Dedifferentiated amniotic fluid mesenchymal stem cell (primary cell): ENCODE data around the gene RMI2.
A peak's percentile ranks its signal among the peaks of the same experiment; 100 is the strongest.

Source experiments
- DNase-seq: peaks from one replicate; pipeline ENCODE4 v3.0.0-alpha.2; 2016; ENCODE audit errors: extremely low spot score

Gene RMI2

DNA sequence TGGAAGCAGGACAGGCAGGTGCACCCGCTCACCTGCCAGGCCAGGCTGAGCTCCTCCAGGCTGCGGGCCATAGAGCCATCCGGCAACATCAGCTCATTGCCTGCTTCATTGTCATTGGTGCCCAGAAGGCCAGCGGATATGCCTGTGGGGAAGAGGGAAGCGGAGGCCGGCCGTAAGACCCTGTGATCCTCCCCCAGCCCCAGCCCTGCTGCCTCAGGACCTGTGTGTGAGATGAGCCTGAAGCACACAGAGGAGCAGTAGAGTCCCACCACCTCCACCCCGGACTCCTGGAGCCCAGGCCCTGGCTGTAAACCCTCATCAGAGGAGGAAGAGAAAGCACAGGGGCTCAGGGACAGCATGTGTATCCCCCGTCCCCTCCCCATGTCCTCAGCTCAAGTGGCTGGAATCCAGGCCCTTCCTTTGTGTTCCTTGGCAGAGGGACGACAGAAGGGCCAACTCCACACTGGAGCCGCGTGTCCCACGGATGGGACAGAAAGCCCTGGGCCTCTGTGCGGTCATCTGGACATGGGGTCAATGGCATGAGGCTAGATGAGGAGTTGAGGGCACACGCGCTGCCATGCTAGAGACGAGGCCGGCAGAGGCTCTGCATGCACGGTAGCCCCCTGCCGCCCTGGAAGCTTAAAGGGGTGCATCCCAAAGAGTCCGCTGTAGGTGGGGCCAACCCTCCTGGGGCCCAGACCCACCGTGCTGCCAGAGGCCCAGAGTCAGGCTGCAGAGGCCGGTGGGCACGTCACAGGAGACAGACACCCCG, 39.1 kb downstream of the RMI2 start:
- DNase-seq, result no peak

DNA sequence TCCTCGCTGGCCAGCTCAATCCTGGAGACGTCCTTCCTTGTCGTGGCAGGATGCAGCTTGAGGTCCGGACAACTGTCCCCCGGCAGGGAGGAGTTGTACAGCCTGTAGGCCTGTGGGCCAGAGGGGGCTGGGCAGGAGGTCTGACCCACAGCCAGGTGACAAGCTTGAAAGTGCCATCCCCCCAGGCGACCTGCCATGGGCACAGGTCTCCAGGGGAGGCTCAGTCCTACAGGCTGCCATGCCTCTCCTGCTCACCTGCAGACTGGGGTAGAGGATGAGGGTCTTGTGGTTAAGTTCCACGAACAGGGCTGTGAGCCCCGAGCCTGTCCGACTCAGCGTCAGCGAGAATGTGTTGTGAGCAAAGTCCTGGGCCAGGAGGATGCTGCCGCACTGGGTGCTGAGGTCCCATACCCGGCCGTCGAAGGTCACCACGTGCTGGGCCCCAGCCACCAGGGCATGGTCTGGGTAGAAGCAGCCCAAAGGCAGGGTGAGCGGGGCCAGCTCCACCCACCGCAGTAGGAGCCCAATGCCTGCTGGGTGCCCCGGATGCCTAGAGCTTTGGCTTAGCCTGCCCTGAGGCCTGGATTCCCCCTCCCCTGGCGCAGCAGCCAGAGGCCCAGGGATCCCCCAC, 39.8 kb downstream of the RMI2 start:
- no peak for DNase-seq

DNA sequence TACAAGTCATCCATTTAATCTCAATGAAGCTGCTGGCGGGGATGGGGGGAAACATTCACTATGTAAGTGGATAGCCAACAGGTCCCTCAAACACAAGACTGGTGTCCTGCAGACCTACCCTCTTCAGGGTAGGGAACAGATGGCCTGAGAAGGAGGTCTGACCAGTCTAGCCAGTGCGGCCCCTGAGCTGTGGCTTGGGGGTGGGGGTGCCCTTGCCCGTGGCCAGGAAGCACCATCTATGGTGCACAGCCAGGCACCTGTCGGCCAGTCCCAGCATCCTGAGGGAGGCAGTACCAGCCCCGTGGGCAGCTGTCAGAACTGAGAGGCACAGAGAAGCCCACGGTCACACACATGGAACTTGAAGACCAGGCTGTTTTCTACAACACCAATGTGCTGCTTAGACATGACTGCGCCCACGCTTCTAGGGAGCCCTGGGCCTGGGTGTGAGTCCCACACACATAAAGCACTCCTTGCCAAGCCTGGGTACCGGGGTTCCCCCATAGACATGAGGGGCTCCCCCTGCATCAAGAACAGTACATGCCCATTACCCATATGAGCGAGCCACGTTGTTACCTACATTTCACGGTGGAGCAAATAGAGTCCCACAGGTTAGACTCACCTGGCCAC, 40.9 kb downstream of the RMI2 start:
- no peak for DNase-seq

DNA sequence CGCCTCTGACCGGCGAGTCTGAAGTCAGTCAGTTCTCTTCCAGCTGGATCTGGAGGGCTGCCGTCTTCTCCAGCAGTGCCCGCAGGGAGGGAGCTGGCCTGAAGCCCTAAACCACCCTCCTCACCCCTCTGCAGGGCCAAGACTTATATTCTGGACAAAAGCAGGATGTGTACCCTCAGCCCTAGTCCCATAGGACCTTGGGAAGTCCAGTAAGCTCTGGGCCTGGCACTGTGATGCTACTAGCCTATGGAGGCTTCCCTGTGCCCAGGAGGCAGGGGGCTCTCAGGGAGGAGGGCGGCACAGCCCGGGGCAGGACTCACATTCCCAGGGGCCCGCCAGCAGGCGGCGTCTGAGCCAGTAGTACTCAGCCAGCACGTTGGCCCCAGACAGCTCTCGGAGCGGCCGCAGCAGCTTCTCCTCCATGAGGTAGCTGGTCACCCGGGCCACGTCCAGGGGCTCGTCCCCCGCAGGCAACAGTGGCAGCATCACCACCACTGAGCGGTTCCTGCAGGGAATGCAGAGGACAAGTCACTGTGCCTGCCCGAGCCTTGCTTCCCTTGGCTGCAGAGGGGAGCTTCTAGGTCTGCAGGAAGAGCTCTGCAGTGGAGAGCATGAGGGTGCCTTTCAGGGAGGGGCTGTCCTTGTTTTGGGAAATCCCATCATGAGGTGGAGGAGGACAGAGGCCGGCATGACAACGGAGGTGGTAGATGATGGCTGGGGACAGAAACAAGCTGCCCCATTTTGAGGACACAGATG, 41.7 kb downstream of the RMI2 start:
- no peak for DNase-seq

DNA sequence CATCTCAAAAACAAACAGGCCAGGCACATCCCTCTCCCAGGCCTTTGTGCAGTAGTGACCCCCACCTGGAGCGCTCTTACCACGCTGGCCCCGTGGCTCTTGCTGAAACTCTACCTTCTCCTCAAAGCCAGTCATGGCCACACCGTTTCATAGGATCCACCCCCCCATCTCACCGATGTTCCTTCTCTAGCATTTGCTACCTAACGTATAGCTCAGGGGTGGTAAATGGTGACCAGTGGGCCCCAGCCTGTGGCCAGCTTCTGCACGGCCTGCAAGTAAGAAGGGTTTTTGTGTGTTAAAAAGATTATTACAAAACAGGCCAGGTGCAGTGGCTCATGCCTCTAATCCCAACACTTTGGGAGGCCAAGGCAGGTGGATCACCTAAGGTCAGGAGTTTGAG, 43.8 kb downstream of the RMI2 start:
- DNase-seq, result no peak

DNA sequence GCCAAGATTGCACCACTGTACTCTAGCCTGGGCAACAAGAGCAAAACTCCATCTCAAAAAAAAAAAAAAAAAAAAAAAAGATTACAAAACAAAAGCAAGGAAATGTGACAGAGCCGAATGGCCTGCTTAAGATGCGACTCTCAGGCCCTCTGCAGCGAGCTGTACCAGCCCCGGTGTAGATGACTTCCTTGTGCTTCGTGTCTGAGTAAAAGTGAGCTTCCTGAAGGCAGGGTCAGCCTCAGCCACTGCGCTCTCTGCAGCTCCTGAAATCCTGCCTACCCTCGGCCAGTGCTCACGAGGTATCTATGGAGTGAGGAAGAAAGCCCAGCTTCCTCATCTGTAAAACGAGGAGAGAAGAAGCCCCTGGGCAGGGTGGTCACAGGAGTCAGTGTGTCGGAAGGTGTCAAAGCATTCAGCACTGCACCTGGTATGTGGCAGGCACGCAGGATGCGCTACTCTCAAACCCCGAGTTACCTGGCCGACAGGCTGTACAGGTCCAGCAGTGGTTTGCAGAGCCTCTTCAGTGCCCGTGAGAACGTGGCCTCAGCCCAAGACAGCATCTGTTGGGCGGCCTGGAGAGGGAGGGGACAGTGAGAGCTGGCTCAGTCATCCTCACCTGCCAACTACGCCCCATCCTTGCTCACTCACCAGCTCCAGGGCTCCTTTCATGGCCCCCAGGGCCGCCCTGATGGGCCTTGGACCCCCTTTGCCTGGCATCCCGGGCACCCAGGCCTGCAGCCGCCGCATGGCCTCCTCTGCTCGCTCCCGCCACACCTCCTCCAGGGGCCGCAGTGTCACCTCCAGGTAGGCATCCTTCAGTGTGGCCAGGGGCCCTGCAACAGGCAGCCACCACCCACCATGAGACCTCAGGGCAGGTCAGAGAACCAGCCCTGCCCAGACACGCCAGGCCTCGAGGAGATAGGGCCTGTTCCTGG, 44.6 kb downstream of the RMI2 start:
- DNase-seq, result no peak

DNA sequence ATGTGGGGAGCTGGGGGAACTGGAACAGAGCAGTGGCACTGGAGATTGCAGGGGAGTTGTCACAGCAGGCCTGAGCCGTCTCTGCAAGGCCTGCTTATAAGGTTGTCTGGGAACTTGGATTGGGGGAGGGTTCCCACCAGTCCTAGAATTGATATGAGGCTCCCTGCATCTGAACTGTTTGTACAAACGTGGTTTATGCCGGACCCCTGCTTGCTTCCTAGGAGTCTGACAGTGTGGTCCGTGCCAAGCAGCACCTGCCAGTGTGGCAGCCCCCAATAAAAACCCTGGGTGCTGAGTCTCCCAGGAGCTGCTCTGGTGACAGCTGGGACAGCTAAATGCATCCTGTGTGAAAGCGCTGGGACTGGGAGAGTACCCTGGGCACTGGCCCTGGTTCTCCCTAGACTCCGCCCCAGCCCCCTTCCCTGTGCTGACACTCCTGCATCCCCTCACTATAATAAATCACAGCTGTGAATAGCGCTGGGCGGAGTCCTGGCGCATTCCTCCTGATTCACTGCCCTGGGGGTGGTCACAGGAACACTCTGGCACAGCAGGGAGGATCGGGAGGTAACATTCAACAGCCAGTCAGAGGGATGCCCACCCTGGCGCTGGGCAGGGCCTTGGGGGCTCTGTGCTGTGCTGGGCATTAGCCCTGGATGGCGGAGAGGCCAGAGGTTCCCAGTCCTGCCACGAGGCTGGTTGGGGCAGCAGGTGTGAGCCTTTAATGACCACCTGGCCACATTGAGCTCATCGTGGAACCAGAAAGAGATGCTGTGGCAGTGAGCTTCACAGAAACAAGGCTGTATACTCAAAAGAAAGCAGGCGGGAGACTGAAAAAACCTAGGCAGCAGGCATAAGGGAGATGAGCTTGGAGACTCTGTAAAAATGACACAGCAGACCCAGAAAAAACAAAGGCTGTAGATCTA, 45.6 kb downstream of the RMI2 start:
- no peak for DNase-seq

DNA sequence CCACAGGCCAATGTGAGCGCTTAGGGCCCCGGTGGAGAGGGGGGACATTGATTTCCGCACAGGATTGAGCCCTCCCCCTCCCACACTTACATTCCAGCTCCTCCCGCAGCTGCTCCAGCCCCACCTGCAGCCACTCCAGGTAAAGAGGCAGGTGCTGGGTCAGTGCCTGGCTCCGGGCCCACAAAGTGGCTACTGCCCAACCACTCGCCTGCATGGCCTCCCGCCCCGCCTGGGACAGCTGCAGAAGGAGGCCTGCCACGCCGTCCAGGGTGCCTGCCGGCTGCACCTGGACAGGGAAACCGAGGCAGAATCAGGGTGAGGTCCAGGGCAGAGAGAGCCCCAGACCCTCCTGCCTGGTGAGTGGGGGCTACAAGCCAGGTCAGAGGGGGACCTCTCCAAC, 46.3 kb downstream of the RMI2 start:
- DNase-seq, result no peak

DNA sequence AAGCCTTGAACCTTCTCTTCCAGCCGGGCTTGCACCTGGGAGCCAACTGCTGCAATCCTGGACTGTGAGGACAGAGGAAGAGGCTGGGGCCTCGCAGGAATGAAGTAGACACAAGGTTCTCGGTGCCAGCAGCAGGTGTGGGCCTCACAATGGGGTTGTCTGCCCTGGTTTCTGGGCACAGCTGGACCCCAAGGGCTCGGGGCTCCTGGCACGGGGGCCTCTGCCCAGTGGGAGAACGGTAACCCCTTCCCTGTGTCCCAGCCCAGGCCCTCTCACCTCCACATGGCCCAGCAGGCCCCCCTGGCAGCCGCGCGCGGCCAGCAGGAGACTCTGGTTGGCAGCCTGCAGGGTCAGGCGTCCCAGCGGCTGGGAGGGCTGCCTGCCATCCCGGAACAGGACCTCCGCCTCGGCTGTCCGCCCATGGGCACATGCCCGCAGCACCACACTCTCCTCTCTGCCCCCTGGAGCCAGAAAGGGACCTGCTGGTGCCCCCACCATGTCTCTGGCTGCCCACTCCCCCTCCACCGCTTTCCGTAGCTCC, 46.9 kb downstream of the RMI2 start:
- no peak for DNase-seq

DNA sequence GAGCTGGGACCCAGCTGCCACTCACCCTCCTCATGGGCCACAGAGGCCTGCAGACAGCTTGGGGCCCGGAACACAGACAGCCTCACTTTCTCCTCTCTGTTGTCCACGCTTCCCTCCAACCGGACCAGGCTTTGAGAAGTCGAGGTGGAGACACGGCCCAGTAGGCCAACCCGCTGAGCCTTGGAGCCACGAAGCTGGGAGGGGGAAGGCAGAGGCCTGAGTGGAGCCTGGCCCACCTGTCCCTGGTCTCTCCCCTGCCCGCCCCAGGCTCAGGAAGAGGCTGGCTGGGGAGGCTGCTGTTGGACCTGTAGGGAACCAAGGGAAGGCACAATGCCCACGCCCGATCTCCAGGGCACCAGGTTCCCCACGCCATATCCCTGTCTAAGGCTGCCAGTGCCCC, 48.1 kb downstream of the RMI2 start:
- DNase-seq, result no peak

DNA sequence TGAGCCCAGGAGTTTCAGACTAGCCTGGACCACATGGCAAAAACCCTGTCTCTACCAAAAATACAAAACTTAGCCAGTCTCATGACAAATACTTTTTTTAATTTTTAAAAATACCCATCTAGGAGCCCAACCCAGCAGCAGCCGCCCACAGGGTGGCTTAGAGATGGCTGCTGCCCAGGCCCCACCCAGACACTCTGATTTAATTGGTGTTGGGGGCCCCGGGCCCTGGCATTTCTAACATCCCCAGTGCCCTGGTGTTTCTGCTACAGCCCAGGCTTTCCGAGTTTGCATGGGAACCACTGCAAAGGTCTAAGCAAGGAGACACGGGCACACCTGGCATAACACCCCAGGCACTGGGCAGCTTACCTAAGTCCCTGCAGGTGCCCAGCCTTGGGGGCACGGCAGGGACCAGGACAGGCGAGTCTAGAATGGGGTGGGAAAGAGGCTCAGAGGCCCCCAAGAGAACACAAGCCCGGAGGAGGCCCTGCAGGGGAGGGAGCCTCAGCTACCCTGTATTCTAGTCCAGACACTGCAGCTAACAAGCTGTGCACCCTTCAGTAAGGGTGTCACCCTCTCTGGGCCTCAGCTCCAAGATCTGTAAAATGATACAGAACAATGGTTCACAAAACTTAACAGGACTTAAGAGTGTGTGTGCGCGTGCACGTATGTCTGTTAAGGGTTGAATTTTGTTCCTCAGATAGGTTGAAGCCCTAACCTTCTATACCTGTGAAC, 48.8 kb downstream of the RMI2 start:
- DNase-seq, result no peak

DNA sequence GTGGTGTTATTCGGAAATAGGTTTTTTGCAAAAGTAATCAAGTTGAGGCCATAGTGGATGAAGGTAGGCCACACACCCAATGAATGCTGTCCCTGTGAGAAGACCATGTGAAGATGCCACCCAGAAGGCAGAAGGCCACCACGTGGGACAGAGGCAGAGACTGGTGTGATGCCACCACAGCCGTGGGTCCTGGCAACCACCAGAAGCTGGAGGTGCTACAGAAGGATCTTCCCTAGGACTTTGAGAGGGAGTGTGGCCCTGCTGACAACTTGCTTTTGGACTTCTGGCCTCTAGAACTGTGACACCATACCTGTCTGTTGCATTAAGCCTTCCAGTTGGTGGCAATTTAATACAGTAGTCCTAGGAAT, 49.3 kb downstream of the RMI2 start:
- DNase-seq, result no peak

DNA sequence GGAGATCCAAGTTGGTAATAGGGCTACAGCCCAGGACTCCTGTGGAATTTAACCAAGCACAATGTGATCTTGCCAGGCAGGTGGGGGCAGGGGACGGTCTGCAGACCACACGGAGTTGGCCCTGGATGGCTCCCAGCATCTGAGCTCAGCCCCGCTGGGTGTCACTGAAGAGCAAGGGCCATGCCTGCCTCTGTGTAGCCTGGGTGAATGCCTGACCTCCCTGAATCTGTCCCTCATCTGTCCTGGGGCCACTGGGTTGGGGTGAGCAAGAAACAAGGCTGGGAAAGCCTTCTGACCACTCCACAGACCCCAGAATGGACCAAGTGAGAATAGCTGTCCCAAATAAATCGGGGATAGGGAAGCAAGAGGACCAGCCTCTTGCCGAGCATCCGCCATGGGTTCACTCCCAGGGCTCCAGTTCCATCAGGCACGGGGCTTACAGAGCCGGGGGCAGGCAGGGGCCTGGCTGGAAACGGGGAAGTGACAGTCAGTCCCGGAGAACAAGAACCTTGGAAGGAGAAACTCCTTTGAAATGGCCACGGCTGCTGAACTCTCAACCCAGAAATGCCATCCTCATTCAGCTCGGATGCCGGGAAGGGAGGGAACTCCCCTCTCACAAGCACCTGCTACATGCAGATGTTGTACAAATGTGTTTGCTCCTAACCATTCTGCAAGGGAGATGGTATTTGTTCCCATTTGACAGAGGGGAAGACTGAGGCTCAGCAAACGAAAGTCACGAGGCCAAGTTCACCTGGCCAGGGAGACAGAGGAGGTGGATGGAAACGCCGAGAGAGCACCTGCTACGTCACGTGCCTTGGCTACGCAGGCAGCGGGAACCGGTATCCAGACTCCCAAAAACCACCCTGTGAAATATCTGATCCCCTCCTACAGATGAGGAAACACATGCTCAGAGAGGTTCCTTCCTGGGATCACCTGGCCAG, 50.0 kb downstream of the RMI2 start:
- no peak for DNase-seq

DNA sequence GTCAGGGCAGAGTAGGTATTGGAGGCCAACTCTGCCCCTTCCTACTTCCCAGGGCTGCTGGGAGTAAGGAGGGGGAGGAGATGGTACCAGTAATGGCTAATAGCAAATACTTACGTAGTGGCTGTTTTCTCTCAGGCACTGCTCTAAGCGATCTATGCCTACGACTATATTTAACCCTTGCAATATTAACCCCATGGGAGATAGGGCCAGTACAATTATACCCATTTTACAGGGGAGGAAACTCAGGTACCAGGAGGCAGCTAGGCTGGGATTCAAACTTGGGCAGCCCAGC, 50.6 kb downstream of the RMI2 start:
- no peak for DNase-seq

DNA sequence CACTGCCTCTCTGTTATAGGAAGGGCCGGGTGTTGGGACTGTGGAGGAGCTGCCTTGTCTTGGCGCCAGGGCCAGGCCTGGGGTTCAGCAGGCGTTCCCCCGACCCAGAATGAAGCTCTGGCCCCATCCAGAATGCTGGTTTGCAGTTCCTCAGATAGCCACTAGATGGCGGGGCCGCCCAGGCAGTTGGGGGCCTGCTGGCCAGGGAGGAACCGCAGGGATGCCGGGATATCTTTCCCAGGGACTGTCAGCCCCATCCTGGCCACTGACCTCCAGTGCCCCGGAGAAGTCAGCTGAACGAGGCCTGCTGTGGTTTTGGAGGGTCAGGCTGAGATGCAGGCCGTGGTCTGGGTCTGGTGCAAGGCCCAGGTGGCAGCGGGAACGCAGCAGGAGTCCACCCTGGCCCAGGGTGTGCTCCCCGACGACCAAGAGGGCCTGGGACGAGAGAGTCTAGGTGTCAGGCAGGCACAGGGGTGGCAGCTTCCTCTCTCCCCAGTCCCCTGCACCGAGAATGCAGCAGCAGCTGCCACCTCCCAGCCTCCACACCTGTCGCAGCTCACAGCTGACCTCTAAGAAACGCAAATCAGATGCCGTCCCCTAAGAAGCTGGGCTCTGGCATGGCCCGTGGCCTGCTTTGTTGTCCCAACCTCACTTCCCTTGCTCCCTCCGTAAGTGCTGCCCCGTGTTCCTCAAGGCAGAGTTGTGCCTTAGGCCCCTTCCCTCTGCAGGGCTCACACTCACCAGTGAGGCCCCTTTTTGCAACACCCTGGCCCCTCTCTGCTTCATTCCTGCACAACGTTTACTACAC, 51.2 kb downstream of the RMI2 start:
- DNase-seq, result peak; percentile 61

DNA sequence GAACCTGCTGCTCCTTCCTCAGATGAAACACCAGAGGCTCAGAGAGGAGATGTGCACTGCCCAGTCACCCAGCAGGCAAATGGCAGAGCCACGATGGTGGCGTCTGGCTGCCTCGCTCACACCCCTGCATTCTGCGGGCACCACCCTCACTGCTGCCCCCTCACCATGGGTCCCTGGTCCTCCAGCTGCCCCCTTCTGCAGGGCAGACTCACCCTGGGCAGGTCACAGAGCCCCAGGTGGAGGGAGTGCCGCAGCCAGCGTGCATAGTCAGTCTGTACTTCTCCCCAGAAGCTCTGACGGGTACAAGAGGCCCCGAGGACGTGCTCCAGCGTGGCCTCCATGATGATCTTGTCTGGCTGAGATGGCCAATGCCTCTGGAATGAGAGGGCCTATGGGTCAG, 52.9 kb downstream of the RMI2 start:
- no peak for DNase-seq

DNA sequence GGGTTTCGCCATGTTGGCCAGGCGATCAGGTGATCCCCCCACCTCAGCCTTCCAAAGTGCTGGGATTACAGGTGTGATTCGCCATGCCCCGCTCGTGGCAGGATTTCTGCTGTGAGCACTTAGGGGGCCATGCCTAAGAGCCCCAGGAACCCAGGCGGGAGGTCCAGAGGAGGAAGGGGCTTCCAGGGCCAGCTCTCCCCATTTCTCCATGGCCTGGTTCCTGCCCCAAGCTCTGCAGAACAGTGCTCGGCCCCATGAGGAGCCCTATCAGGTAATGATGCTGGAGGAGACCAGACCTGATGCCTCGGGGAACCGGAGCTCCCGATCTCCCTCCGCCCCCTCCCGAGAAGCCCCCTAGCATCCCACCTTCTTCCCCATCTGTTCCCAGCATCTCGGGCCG, 53.6 kb downstream of the RMI2 start:
- DNase-seq, result no peak
